Ascending aorta (tissue), 2 donors: ENCODE measurements around the gene MTCL1. TPM values are rescaled to one million over a fixed set of nuclear protein-coding genes. Genes with fewer than 3 reads are reported as not detected.

Experiments used
- DNase-seq, 2 donors: peaks; one replicate each; pipeline ENCODE4 v3.0.0-alpha.2; 2019; ENCODE audit warnings: low spot score in 2 of 2
- H3K27ac ChIP-seq, 2 donors: fragments of 200-600 bp; sonication (generic); one replicate each; pipeline ENCODE4 v1.5.1; 2016 to 2017; ENCODE audit warnings: mild to moderate bottlenecking in 1 of 2
- H3K27me3 ChIP-seq: fragments of 200-600 bp; sonication (generic); one replicate; pipeline ENCODE4 v1.5.1; 2017
- H3K36me3 ChIP-seq, 2 donors: fragments of 200-600 bp; sonication (generic); one replicate each; pipeline ENCODE4 v1.5.1; 2016
- H3K4me1 ChIP-seq, 2 donors: fragments of 200-600 bp; sonication (generic); one replicate each; pipeline ENCODE4 v1.5.1; 2016 to 2017; ENCODE audit warnings: mild to moderate bottlenecking in 1 of 2
- H3K4me3 ChIP-seq, 2 donors: fragments of 200-600 bp; sonication (generic); one replicate each; pipeline ENCODE4 v1.5.1; 2016 to 2017; ENCODE audit warnings: mild to moderate bottlenecking in 1 of 2
- H3K9me3 ChIP-seq, 2 donors: fragments of 200-600 bp; sonication (generic); one replicate each; pipeline ENCODE4 v1.5.1; 2016
- intact Hi-C: fragments of 100-400 bp; cut with DNase I; formaldehyde crosslinking; loops from one replicate; pipeline ENCODE4 v1.15.1; 2023
- total RNA-seq: library from RNA; depleted of rRNA; stranded (reverse); fragments of >200 nt; gene quantifications from one replicate; pipeline ENCODE4 v1.1.0, GENCODE V29; 2016
- TF ChIP-seq, protein P1 (sequence below), 3 experiments: fragments of 200-600 bp in 2 of 3; fragments of 450-650 bp in 1 of 3; sonication (generic) in 2 of 3; IDR thresholded peaks; one replicate each; pipeline ENCODE4 v1.5.1; 2016 to 2019; ENCODE audit warnings: antibody characterized with exemption in 3 of 3, mild to moderate bottlenecking in 1 of 3, moderate library complexity in 1 of 3

MTCL1 gene
- total RNA-seq, 1 donor from 2014 or later: 105 TPM

DNA sequence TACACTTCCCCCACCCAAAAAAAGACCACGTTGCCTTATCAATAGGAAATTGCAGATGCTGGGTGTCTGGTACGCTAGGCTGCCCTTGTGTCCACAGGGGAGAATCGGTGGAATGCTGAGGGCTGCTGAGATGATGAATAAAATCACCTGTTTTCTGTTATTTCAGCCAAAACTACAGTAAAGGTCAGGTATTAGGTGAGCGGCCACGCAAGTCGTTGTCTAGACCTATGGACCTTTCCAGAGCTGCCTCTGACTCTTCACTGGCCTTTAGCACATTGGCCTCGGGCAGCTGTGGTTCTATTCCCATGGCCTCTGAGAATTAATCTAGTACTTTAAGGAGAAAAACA, 89.6 kb downstream of the MTCL1 start:
- DNase-seq: no peak
- intact Hi-C loops: no loop called here
- TF ChIP-seq, protein P1, sequence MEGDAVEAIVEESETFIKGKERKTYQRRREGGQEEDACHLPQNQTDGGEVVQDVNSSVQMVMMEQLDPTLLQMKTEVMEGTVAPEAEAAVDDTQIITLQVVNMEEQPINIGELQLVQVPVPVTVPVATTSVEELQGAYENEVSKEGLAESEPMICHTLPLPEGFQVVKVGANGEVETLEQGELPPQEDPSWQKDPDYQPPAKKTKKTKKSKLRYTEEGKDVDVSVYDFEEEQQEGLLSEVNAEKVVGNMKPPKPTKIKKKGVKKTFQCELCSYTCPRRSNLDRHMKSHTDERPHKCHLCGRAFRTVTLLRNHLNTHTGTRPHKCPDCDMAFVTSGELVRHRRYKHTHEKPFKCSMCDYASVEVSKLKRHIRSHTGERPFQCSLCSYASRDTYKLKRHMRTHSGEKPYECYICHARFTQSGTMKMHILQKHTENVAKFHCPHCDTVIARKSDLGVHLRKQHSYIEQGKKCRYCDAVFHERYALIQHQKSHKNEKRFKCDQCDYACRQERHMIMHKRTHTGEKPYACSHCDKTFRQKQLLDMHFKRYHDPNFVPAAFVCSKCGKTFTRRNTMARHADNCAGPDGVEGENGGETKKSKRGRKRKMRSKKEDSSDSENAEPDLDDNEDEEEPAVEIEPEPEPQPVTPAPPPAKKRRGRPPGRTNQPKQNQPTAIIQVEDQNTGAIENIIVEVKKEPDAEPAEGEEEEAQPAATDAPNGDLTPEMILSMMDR (IDR thresholded peaks at IDR 0.05): no peak
- no peaks in the 10 kb centered on the region for H3K36me3 ChIP-seq
- H3K27me3 ChIP-seq: no peaks in the 10 kb centered on the region
- peaks cover 0 to 9% of the 10 kb centered on the region in 2 donors for H3K4me1 ChIP-seq
- no peak overlapping the region for H3K4me3 ChIP-seq
- no peak overlapping the region for H3K27ac ChIP-seq
- no peaks in the 10 kb centered on the region for H3K9me3 ChIP-seq

GRCh38 chr18:8795586-8796325, 90.4 kb downstream of the MTCL1 start:
- DNase-seq: no peak
- H3K27ac ChIP-seq: no peak overlapping the region
- TF ChIP-seq, protein P1 (IDR thresholded peaks at IDR 0.05): no peak
- H3K27me3 ChIP-seq: no peaks in the 10 kb centered on the region
- H3K4me1 ChIP-seq: peaks cover 0 to 9% of the 10 kb centered on the region in 2 donors
- intact Hi-C loops: no loop called here
- no peaks in the 10 kb centered on the region for H3K9me3 ChIP-seq
- H3K4me3 ChIP-seq: no peak overlapping the region
- no peaks in the 10 kb centered on the region for H3K36me3 ChIP-seq

GRCh38 chr18:8797206-8797605, 91.8 kb downstream of the MTCL1 start:
- TF ChIP-seq, protein P1 (IDR thresholded peaks at IDR 0.05): no peak
- no peaks in the 10 kb centered on the region for H3K9me3 ChIP-seq
- intact Hi-C loops: no loop called here
- peaks cover 0 to 9% of the 10 kb centered on the region in 2 donors for H3K4me1 ChIP-seq
- H3K4me3 ChIP-seq: no peak overlapping the region
- no peaks in the 10 kb centered on the region for H3K27me3 ChIP-seq
- no peak for DNase-seq
- no peak overlapping the region for H3K27ac ChIP-seq
- H3K36me3 ChIP-seq: no peaks in the 10 kb centered on the region

- no peaks in the 10 kb centered on the region for H3K27me3 ChIP-seq
- TF ChIP-seq, protein P1 (IDR thresholded peaks at IDR 0.05): no peak
- peak overlapping the region in 1 of 2 donors; percentile 64 for H3K27ac ChIP-seq
- no peaks in the 10 kb centered on the region for H3K9me3 ChIP-seq
- H3K36me3 ChIP-seq: no peaks in the 10 kb centered on the region
- H3K4me3 ChIP-seq: no peak overlapping the region
- no peak for DNase-seq
- intact Hi-C loops: no loop called here
- H3K4me1 ChIP-seq: peaks cover 0 to 9% of the 10 kb centered on the region in 2 donors
Observed at GRCh38 chr18:8799001-8799400, 93.6 kb downstream of the MTCL1 start.

- no peaks in the 10 kb centered on the region for H3K36me3 ChIP-seq
- DNase-seq: no peak
- no peaks in the 10 kb centered on the region for H3K9me3 ChIP-seq
- peaks cover 0 to 9% of the 10 kb centered on the region in 2 donors for H3K4me1 ChIP-seq
- peak overlapping the region in 1 of 2 donors; percentile 55 for H3K4me3 ChIP-seq
- H3K27ac ChIP-seq: peak overlapping the region; percentile 64 to 70
- intact Hi-C loops: loop anchor here (2.0 kb wide), 1 partner anchor 95 kb away; the partner anchor contains the start of gene MTCL1
- no peaks in the 10 kb centered on the region for H3K27me3 ChIP-seq
- TF ChIP-seq, protein P1 (IDR thresholded peaks at IDR 0.05): no peak
Observed at GRCh38 chr18:8799596-8800441, 94.5 kb downstream of the MTCL1 start.
